ENCODE data around the gene NFIB. TPM values are rescaled to one million over a fixed set of nuclear protein-coding genes. Genes with fewer than 3 reads are reported as not detected.

NFIB gene
- total RNA-seq, 1 experiment from 2014 or later = 18.6 TPM

GRCh38 chr9:14094491-14094890, 219.4 kb downstream of the NFIB start:
- Histone ChIP-seq H3K79me2 (ENCODE audit: low read length) (no peaks in the 10 kb centered on the region), H3K4me3 (ENCODE audit: low read length) (no peak overlapping the region), H3K4me1 (ENCODE audit: insufficient read depth, low read length) (peaks cover 11% of the 10 kb centered on the region; the same call in 1 of the 2 replicates), H3K9ac (ENCODE audit: low read length) (no peak overlapping the region), H3F3A (ENCODE audit: low read length, unreplicated experiment) (no peaks in the 10 kb centered on the region), H4K20me1 (ENCODE audit: low read length) (no peaks in the 10 kb centered on the region), H3K9me2 (replicated peaks; ENCODE audit: low read length) (no peaks in the 10 kb centered on the region), H3K27me3 (ENCODE audit: low read length) (no peaks in the 10 kb centered on the region), H3K4me2 (ENCODE audit: low read length) (no peak overlapping the region), H3K27ac (ENCODE audit: low read length) (no peak overlapping the region), H3K9me3 (ENCODE audit: low read length) (no peaks in the 10 kb centered on the region), H2AFZ (ENCODE audit: low read length) (no peak overlapping the region), H3K36me3 (ENCODE audit: low read depth, low read length) (no peaks in the 10 kb centered on the region)
- ChIA-PET POLR2A (ENCODE audit: unreplicated experiment) (no interaction called here), CTCF (no interaction called here)
- no TSS peak for BruUV-seq (replicated peaks)
- intact Hi-C loops (cut with micrococcal nuclease) = no loop called here
- no peak for DNase-seq
- no peak for ATAC-seq
- TF ChIP-seq EZH2 (IDR thresholded peaks at IDR 0.05; ENCODE audit: low read length, unreplicated experiment) (no peak), CTCF (conservative IDR thresholded peaks at IDR 0.05; ENCODE audit: low read depth, low read length) (no peak), EZH2phosphoT487 (IDR thresholded peaks at IDR 0.05; ENCODE audit: borderline replicate concordance, low read length) (no peak)

- intact Hi-C loops (cut with micrococcal nuclease) = no loop called here
- ATAC-seq (no peak), DNase-seq (no peak)
- Histone ChIP-seq H3K79me2 (ENCODE audit: low read length) (no peaks in the 10 kb centered on the region), H3K36me3 (ENCODE audit: low read depth, low read length) (no peaks in the 10 kb centered on the region; the same call in 1 of the 2 replicates), H3F3A (ENCODE audit: low read length, unreplicated experiment) (no peaks in the 10 kb centered on the region), H3K4me3 (ENCODE audit: low read length) (no peak overlapping the region), H3K9me3 (ENCODE audit: low read length) (no peaks in the 10 kb centered on the region), H3K27ac (ENCODE audit: low read length) (no peak overlapping the region), H3K9me2 (replicated peaks; ENCODE audit: low read length) (no peaks in the 10 kb centered on the region), H3K4me1 (ENCODE audit: insufficient read depth, low read length) (no peaks in the 10 kb centered on the region), H3K4me2 (ENCODE audit: low read length) (no peak overlapping the region), H2AFZ (ENCODE audit: low read length) (no peak overlapping the region), H4K20me1 (ENCODE audit: low read length) (no peaks in the 10 kb centered on the region), H3K27me3 (ENCODE audit: low read length) (no peaks in the 10 kb centered on the region), H3K9ac (ENCODE audit: low read length) (no peak overlapping the region)
- TF ChIP-seq CTCF (conservative IDR thresholded peaks at IDR 0.05; ENCODE audit: low read depth, low read length) (no peak), EZH2 (IDR thresholded peaks at IDR 0.05; ENCODE audit: low read length, unreplicated experiment) (no peak), EZH2phosphoT487 (IDR thresholded peaks at IDR 0.05; ENCODE audit: borderline replicate concordance, low read length) (no peak)
- CTCF ChIA-PET = no interaction called here
- no TSS peak for BruUV-seq (replicated peaks)
- POLR2A ChIA-PET (ENCODE audit: unreplicated experiment) = no interaction called here
These were observed 221.6 kb downstream of the NFIB start for GRCh38 chr9:14092344-14092743.

GRCh38 chr9:14089051-14089803, 224.7 kb downstream of the NFIB start:
- TF ChIP-seq EZH2 (IDR thresholded peaks at IDR 0.05; ENCODE audit: low read length, unreplicated experiment) = no peak
- TF ChIP-seq EZH2phosphoT487 (IDR thresholded peaks at IDR 0.05; ENCODE audit: borderline replicate concordance, low read length) = no peak
- no peak for TF ChIP-seq CTCF (conservative IDR thresholded peaks at IDR 0.05; ENCODE audit: low read depth, low read length)
- Histone ChIP-seq H3K9me3 (ENCODE audit: low read length) (no peaks in the 10 kb centered on the region), H3K9me2 (replicated peaks; ENCODE audit: low read length) (no peaks in the 10 kb centered on the region), H3K4me1 (ENCODE audit: insufficient read depth, low read length) (no peaks in the 10 kb centered on the region), H3K79me2 (ENCODE audit: low read length) (no peaks in the 10 kb centered on the region), H4K20me1 (ENCODE audit: low read length) (no peaks in the 10 kb centered on the region), H3K27me3 (ENCODE audit: low read length) (no peaks in the 10 kb centered on the region), H3K27ac (ENCODE audit: low read length) (no peak overlapping the region), H2AFZ (ENCODE audit: low read length) (no peak overlapping the region), H3K36me3 (ENCODE audit: low read depth, low read length) (no peaks in the 10 kb centered on the region; the same call in 1 of the 2 replicates), H3F3A (ENCODE audit: low read length, unreplicated experiment) (no peaks in the 10 kb centered on the region), H3K9ac (ENCODE audit: low read length) (no peak overlapping the region), H3K4me2 (ENCODE audit: low read length) (no peak overlapping the region), H3K4me3 (ENCODE audit: low read length) (no peak overlapping the region)
- no peak for ATAC-seq
- intact Hi-C loops (cut with micrococcal nuclease) = no loop called here
- DNase-seq = no peak
- POLR2A ChIA-PET (ENCODE audit: unreplicated experiment) = no interaction called here
- no TSS peak for BruUV-seq (replicated peaks)
- CTCF ChIA-PET = no interaction called here

Data from PC-3 (cell line).